A673 (cell line): ENCODE data around the gene DDX54. TPM values are rescaled to one million over a fixed set of nuclear protein-coding genes. Genes with fewer than 3 reads are reported as not detected.

Source experiments
- Bru-seq: library from RNA; stranded (reverse); fragments of 400-500 nt; gene quantifications from one replicate; lab custom pipeline; 2021; lab: Mats Ljungman, UMichigan
- BruChase-seq, 2 experiments: library from RNA; stranded (reverse); fragments of 400-500 nt; gene quantifications; one replicate each; lab custom pipeline; 2021; lab: Mats Ljungman, UMichigan
- BruUV-seq: library from RNA; stranded (reverse); fragments of 400-500 nt; replicated peaks from 2 replicates; lab custom pipeline; 2021; lab: Mats Ljungman, UMichigan
- CTCF ChIA-PET: fragments of 300-600 bp; sonication (Branson Sonifier 250); formaldehyde crosslinking; loops from one replicate; lab custom pipeline; 2022; ENCODE audit warnings: antibody characterized with exemption; lab: Charles Lee
- POLR2A ChIA-PET: fragments of 300-600 bp; sonication (Branson Sonifier 250); formaldehyde crosslinking; loops from one replicate; lab custom pipeline; 2022; ENCODE audit warnings: antibody characterized with exemption; ENCODE audit not compliant: low non-redundant PET; lab: Charles Lee
- DNase-seq: peaks from one replicate; pipeline ENCODE4 v3.0.0-alpha.2; 2015; ENCODE audit warnings: low spot score
- H3K27ac ChIP-seq: fragments of 200-600 bp; sonication (generic); 2 replicates; pipeline ENCODE4 v1.5.1; 2016; ENCODE audit warnings: mixed run types, low read depth, mild to moderate bottlenecking, mixed read lengths, antibody characterized with exemption, low read length; ENCODE audit not compliant: poor library complexity, severe bottlenecking
- H3K27me3 ChIP-seq: fragments of 200-600 bp; sonication (generic); replicated peaks from 2 replicates; pipeline ENCODE4 v1.6.1; 2017; ENCODE audit warnings: mixed run types, low read depth, mild to moderate bottlenecking, mixed read lengths, antibody characterized with exemption, low read length; ENCODE audit not compliant: insufficient read depth, poor library complexity
- H3K36me3 ChIP-seq: fragments of 200-600 bp; sonication (generic); 2 replicates; pipeline ENCODE4 v1.6.1; 2016; ENCODE audit warnings: mixed run types, mild to moderate bottlenecking, mixed read lengths, antibody characterized with exemption, low read length; ENCODE audit not compliant: insufficient read depth, poor library complexity, severe bottlenecking
- H3K4me1 ChIP-seq: fragments of 200-600 bp; sonication (generic); 2 replicates; pipeline ENCODE4 v1.6.1; 2017; ENCODE audit warnings: mixed run types, mild to moderate bottlenecking, mixed read lengths, antibody characterized with exemption, low read length; ENCODE audit not compliant: insufficient read depth, poor library complexity, severe bottlenecking
- H3K4me3 ChIP-seq: fragments of 200-600 bp; sonication (generic); 2 replicates; pipeline ENCODE4 v1.5.1; 2016; ENCODE audit warnings: low read depth, mixed run types, mild to moderate bottlenecking, mixed read lengths, low read length; ENCODE audit not compliant: poor library complexity, severe bottlenecking
- H3K9me3 ChIP-seq: fragments of 200-600 bp; sonication (generic); 2 replicates; pipeline ENCODE4 v1.6.1; 2016; ENCODE audit warnings: mixed run types, low read depth, mild to moderate bottlenecking, mixed read lengths, antibody characterized with exemption, low read length; ENCODE audit not compliant: poor library complexity, severe bottlenecking
- EZH2 ChIP-seq: fragments of 200-600 bp; sonication (generic); IDR thresholded peaks from 2 replicates; pipeline ENCODE4 v1.6.1; 2017; ENCODE audit warnings: borderline replicate concordance, low read depth, mild to moderate bottlenecking, mixed read lengths, antibody characterized with exemption, low read length; ENCODE audit not compliant: poor library complexity, severe bottlenecking
- intact Hi-C: fragments of 100-400 bp; cut with micrococcal nuclease; formaldehyde crosslinking; loops from one replicate; pipeline ENCODE4 v1.10.0; 2022; ENCODE audit not compliant: unreplicated experiment
- long read RNA-seq: library from polyadenylated mRNA; stranded (forward); transcript quantifications from one replicate; pipeline ENCODE4 v2.0.0, GENCODE V29; 2022
- total RNA-seq: library from RNA; stranded (reverse); gene quantifications from 2 replicates; pipeline ENCODE4 v1.2.3, GENCODE V29; 2021
- TF ChIP-seq, protein P1 (sequence below): fragments of 300-800, 200-600 bp; sonication (generic); conservative IDR thresholded peaks from 2 replicates; pipeline ENCODE4 v1.5.1; 2017; ENCODE audit warnings: low read depth, mild to moderate bottlenecking, antibody characterized with exemption, low read length, moderate library complexity, mixed read lengths

Gene DDX54, protein sequence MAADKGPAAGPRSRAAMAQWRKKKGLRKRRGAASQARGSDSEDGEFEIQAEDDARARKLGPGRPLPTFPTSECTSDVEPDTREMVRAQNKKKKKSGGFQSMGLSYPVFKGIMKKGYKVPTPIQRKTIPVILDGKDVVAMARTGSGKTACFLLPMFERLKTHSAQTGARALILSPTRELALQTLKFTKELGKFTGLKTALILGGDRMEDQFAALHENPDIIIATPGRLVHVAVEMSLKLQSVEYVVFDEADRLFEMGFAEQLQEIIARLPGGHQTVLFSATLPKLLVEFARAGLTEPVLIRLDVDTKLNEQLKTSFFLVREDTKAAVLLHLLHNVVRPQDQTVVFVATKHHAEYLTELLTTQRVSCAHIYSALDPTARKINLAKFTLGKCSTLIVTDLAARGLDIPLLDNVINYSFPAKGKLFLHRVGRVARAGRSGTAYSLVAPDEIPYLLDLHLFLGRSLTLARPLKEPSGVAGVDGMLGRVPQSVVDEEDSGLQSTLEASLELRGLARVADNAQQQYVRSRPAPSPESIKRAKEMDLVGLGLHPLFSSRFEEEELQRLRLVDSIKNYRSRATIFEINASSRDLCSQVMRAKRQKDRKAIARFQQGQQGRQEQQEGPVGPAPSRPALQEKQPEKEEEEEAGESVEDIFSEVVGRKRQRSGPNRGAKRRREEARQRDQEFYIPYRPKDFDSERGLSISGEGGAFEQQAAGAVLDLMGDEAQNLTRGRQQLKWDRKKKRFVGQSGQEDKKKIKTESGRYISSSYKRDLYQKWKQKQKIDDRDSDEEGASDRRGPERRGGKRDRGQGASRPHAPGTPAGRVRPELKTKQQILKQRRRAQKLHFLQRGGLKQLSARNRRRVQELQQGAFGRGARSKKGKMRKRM
- total RNA-seq, result 98.8 and 116 TPM in 2 replicates
- Bru-seq, nascent RNA, result percentile 74 among the genes with signal in this experiment
- BruChase-seq, experiment 1, labeled RNA remaining after a 2-hour chase, result percentile 72 among the genes with signal in this experiment
- percentile 85 among the genes with signal in this experiment for BruChase-seq, experiment 2, labeled RNA remaining after a 6-hour chase
- long read RNA-seq, full-length matches to known transcripts, result 161 of 208 reads
- long read RNA-seq, partial matches to known transcripts, result 32 of 208 reads
- long read RNA-seq, other reads (novel, unspliced or antisense), result 15 of 208 reads

DNA sequence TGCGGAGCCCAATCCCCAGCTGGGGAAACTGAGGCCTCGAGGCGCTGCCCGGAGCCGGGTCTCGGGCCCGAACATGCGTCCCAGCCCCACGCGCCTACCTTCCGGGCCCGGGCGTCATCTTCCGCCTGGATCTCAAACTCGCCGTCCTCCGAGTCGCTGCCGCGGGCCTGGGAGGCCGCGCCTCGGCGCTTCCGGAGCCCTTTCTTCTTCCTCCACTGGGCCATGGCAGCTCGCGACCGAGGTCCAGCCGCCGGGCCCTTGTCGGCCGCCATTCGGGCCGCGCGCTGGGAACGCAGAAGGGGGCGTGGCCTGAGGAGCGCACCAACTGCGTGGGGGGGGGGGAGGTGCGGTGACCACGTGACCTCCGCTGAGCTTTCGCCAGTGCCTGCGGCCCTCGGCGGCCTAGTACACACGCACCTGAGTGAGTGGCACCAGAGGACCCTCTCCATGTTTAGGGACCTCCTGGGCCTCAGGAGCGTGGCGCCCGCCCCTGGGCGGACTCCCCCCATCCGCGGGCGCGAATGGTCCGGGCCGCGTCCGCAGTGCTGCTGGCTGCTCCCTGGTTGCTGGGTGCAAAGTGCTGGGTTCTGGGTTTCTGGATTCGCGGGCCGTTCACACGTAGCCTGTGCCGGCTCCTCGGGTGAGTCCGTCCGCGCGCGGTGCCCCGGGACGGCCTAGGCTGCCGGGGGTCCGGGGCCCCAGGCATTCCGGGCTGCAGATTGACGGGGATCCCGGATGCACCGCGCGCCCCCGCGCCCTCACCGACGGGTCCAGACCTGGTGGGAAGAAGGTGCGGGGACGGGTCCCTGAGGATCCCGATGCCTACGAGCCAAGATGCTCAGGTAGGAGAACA lies at the start of gene DDX54, which contains the start of gene RITA1:
DDX54 (minus strand) TSS at position 299 of the 853 bp plus-strand sequence; CDS start at position 272, 27 bp downstream.
RITA1 (plus strand) TSS at position 542 of the 853 bp plus-strand sequence. CDS start 1,026 bp downstream, outside the sequence.
- ChIA-PET CTCF (no interaction called here), POLR2A (interaction anchor here (0.5 kb wide), 1 partner anchor 685 kb away, joined by 4 read pairs; no protein-coding TSS in a partner anchor)
- no peaks in the 10 kb centered on the region for H3K4me1 ChIP-seq
- BruUV-seq, result TSS peak; percentile 42
- peak within 1 kb of the TSS; percentile 86 for H3K4me3 ChIP-seq
- no peaks in the 10 kb centered on the region for H3K27me3 ChIP-seq
- H3K36me3 ChIP-seq, result peaks cover 7% of the 10 kb centered on the region
- DNase-seq, result peak; percentile 78
- intact Hi-C loops, result no loop called here
- no peaks in the 10 kb centered on the region for H3K9me3 ChIP-seq
- H3K27ac ChIP-seq, result peak within 1 kb of the TSS; percentile 99
- no peak for TF ChIP-seq EZH2
- TF ChIP-seq, protein P1, sequence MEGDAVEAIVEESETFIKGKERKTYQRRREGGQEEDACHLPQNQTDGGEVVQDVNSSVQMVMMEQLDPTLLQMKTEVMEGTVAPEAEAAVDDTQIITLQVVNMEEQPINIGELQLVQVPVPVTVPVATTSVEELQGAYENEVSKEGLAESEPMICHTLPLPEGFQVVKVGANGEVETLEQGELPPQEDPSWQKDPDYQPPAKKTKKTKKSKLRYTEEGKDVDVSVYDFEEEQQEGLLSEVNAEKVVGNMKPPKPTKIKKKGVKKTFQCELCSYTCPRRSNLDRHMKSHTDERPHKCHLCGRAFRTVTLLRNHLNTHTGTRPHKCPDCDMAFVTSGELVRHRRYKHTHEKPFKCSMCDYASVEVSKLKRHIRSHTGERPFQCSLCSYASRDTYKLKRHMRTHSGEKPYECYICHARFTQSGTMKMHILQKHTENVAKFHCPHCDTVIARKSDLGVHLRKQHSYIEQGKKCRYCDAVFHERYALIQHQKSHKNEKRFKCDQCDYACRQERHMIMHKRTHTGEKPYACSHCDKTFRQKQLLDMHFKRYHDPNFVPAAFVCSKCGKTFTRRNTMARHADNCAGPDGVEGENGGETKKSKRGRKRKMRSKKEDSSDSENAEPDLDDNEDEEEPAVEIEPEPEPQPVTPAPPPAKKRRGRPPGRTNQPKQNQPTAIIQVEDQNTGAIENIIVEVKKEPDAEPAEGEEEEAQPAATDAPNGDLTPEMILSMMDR, result no peak

DNA sequence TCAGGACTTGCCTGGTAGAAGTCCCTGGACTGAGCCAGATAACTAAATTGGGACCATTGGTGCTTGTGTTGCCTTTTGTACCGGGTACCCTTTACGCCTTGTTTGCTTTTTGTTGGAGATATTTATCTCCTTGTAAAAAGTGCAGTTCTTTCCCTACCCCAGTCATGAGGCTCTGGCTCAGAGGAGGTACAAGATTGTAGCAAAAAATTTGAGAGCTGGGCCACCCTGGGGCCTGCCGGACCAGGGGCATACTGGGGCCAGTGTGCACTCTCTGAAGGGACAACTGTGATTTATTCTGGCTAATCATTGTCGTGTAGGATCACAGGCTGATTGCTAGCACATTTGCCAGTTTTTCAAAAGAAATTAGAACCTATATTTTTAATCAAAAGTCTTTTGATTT lies 49.2 kb upstream of the DDX54 start:
- ChIA-PET CTCF (no interaction called here), POLR2A (no interaction called here)

More for the DNA sequence above, 49.2 kb upstream of the DDX54 start:
- TF ChIP-seq, protein P1, result no peak
- TF ChIP-seq EZH2, result no peak
- H3K36me3 ChIP-seq, result peaks cover 14% of the 10 kb centered on the region
- DNase-seq, result no peak
- no TSS peak for BruUV-seq
- intact Hi-C loops, result no loop called here
- no peak overlapping the region for H3K27ac ChIP-seq
- no peak overlapping the region for H3K4me3 ChIP-seq
- no peaks in the 10 kb centered on the region for H3K9me3 ChIP-seq
- no peaks in the 10 kb centered on the region for H3K27me3 ChIP-seq
- peaks cover 16% of the 10 kb centered on the region for H3K4me1 ChIP-seq
